ENCODE results near the gene FHIT.

DNA sequence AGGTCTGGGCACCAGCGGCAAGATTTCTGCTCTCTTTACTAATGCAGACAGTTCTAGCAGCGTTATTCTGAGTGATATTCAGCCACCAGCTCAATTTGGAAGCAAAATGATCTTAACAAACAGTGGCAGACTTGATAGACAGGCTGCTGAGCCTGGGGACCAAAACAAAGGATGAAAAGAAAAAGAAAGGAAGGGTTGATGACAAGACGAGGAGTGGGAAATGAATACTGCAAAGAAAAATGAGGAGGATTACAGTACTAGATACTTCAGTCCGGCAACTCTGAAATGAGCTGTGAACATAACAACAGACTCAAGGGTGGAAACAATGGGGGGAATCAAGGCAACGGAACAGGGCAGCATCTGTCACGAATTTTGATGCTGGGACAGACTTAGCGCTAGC lies 28.8 kb downstream of the FHIT start:
- TF ChIP-seq GATA2 (IDR thresholded peaks at IDR 0.05; ENCODE audit: low read depth, low read length): no peak
- TF ChIP-seq GATA3 (IDR thresholded peaks at IDR 0.05; ENCODE audit: low read depth, low read length): no peak

Measured in SH-SY5Y (cell line).